GM23338 (cell line): Measurements from ENCODE around the gene HMGCLL1.

Experiments
- JUNB ChIP-seq: IDR thresholded peaks from one replicate; pipeline ENCODE4 v1.6.1; 2016; ENCODE audit warnings: antibody characterized with exemption; ENCODE audit not compliant: unreplicated experiment
- TF ChIP-seq, protein P1 (sequence below), 2 experiments: fragments of 200-600 bp in 1 of 2; sonication (generic) in 1 of 2; conservative IDR thresholded peaks; 2 replicates each; pipeline versions ENCODE4 v1.5.1 to v1.6.1; 2016 to 2017; ENCODE audit warnings: antibody characterized with exemption in 2 of 2, low read depth in 2 of 2, mild to moderate bottlenecking in 2 of 2, moderate library complexity in 1 of 2

DNA sequence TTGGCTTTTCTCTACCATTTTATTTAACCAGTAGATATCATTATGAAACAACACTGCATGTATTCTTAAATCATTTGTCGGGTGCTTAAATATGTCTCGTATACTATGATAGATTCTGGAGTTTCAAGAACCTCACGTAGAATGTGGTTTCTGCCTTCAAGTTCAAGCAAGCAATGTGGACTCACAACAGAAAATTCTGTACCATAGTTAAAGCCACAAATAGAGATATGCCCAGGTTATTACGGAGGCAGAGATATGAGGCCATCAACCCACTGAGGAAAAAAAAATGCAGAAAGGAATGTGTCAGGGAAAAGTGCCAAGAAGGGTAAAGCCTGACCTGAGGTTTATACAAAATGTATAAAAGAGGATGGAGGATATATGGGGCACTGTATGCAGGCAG lies 141.9 kb downstream of the HMGCLL1 start:
- TF ChIP-seq, protein P1, sequence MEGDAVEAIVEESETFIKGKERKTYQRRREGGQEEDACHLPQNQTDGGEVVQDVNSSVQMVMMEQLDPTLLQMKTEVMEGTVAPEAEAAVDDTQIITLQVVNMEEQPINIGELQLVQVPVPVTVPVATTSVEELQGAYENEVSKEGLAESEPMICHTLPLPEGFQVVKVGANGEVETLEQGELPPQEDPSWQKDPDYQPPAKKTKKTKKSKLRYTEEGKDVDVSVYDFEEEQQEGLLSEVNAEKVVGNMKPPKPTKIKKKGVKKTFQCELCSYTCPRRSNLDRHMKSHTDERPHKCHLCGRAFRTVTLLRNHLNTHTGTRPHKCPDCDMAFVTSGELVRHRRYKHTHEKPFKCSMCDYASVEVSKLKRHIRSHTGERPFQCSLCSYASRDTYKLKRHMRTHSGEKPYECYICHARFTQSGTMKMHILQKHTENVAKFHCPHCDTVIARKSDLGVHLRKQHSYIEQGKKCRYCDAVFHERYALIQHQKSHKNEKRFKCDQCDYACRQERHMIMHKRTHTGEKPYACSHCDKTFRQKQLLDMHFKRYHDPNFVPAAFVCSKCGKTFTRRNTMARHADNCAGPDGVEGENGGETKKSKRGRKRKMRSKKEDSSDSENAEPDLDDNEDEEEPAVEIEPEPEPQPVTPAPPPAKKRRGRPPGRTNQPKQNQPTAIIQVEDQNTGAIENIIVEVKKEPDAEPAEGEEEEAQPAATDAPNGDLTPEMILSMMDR (conservative IDR thresholded peaks at IDR 0.05; ENCODE audit: low read depth in 2 of 2), result no peak
- TF ChIP-seq JUNB, result no peak
